Stimulated activated memory B cell treated with anti-CD40 and anti-IgM and Interleukin-4, amounts not matched to agents 10 μg/mL and 1 μg/mL and 100 μg/mL, for 72 hours (primary cell): ENCODE data around the gene SEMA3A.
A peak's percentile ranks its signal among the peaks of the same experiment; 100 is the strongest.
"Not testable (repeated sequence)": the region's sequence is repeated elsewhere in the genome, so short reads cannot be mapped to it uniquely, and the experiment has no call there.

Source experiments
- ATAC-seq: fragments of 150-1000 bp; cut with Tn5 transposase; 2 replicates; pipeline ENCODE4 v1.10.0; 2021
- H3K27ac Mint-ChIP-seq: one replicate; pipeline ENCODE4 v1.8.0; 2022; ENCODE audit warnings: mild to moderate bottlenecking, mixed read lengths
- H3K27me3 Mint-ChIP-seq: one replicate; pipeline ENCODE4 v1.8.0; 2022; ENCODE audit warnings: mixed read lengths
- H3K36me3 Mint-ChIP-seq: one replicate; pipeline ENCODE4 v1.8.0; 2022; ENCODE audit warnings: mixed read lengths
- H3K4me1 Mint-ChIP-seq: one replicate; pipeline ENCODE4 v1.8.0; 2022; ENCODE audit warnings: mixed read lengths
- H3K4me3 Mint-ChIP-seq: one replicate; pipeline ENCODE4 v1.8.0; 2022; ENCODE audit warnings: mild to moderate bottlenecking, moderate library complexity, mixed read lengths
- H3K9me3 Mint-ChIP-seq: one replicate; pipeline ENCODE4 v1.8.0; 2022; ENCODE audit warnings: mixed read lengths

The SEMA3A gene

DNA sequence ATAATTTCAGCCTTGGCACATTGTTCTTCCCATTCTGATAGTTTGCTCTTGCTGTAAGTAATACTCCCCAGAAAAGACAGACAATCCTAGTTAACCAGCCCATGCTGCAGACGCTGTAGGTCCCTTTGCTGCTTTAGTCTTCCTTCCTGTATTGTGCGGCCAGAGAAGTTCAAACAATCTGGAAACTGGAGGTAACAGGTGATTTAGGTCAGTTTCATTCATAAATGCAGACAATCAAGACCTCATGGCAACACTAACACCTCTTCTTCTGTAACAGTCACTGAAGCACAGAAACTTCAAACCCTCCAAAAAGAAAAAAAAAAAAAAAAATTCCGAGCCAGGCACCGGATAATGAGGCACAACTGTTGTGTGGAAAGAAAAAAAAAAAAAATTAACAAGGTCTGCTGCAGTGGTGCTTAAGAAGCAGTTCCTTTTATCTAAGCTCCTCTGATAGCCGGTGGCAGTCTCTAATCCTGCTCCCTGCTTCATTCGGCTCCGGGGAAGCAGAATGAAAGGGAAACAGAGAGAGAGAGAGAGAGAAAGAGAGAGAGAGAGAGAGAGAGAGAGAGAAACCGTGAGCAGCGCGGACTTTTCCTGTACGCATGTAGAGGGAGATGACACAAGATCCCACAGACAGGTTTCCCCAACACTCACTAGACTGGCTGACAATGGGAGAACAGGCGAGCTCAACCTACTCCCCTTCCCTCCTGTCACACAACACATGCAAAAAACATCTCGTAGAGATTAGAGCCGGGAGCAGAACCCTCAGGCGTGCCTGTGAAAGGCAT is at the start of gene SEMA3A:
SEMA3A (minus strand) TSS at position 306 of the 788 bp plus-strand sequence; CDS start at position 103, 203 bp downstream.
- no peaks in the 10 kb centered on the region for H3K27me3 Mint-ChIP-seq
- no peak for ATAC-seq
- peaks cover 13% of the 10 kb centered on the region for H3K4me1 Mint-ChIP-seq
- no peaks in the 10 kb centered on the region for H3K9me3 Mint-ChIP-seq
- no peak within 1 kb of the TSS for H3K27ac Mint-ChIP-seq
- no peaks in the 10 kb centered on the region for H3K36me3 Mint-ChIP-seq
- peak within 1 kb of the TSS; percentile 24 for H3K4me3 Mint-ChIP-seq

DNA sequence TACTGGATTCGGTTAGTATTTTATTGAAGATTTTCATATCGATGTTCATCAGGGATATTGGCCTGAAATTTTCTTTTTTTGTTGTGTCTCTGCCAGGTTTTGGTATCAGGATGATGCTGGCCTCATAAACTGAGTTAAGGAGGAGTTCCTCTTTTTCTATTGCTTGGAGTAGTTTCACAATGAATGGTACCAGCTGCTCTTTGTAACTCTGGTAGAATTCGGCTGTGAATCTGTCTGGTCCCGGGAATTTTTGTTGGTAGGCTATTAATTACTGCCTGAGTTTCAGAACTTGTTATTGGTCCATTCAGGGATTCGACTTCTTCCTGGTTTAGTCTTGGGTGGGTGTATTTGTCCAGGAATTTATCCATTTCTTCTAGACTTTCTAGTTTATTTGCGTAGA is 48.4 kb upstream of the SEMA3A start:
- H3K27me3 Mint-ChIP-seq, H3K4me3 Mint-ChIP-seq, H3K27ac Mint-ChIP-seq, ATAC-seq, H3K4me1 Mint-ChIP-seq, H3K36me3 Mint-ChIP-seq: not testable (repeated sequence)
- H3K9me3 Mint-ChIP-seq: peaks cover 23% of the 10 kb centered on the region

DNA sequence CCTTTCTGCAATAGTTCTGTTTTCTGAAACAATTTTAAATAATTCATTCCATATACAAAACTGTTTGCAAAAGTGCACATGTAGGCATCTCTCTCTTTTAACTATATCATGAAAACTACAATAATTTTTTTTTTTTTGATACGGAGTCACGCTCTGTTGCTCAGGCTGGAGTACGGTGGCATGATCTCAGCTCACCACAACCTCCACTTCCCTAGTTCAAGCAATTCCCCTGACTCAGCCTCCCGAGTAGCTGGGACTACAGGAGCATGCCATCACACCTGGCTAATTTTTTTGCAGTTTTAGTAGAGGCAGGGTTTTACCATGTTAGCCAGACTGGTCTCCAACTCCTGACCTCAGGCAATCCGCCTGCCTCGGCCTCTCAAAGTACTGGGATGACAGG is 44.0 kb upstream of the SEMA3A start:
- H3K36me3 Mint-ChIP-seq: no peaks in the 10 kb centered on the region
- H3K4me1 Mint-ChIP-seq: no peaks in the 10 kb centered on the region
- H3K27ac Mint-ChIP-seq: no peak overlapping the region
- no peak overlapping the region for H3K4me3 Mint-ChIP-seq
- no peaks in the 10 kb centered on the region for H3K27me3 Mint-ChIP-seq
- no peak for ATAC-seq
- peaks cover 27% of the 10 kb centered on the region for H3K9me3 Mint-ChIP-seq

DNA sequence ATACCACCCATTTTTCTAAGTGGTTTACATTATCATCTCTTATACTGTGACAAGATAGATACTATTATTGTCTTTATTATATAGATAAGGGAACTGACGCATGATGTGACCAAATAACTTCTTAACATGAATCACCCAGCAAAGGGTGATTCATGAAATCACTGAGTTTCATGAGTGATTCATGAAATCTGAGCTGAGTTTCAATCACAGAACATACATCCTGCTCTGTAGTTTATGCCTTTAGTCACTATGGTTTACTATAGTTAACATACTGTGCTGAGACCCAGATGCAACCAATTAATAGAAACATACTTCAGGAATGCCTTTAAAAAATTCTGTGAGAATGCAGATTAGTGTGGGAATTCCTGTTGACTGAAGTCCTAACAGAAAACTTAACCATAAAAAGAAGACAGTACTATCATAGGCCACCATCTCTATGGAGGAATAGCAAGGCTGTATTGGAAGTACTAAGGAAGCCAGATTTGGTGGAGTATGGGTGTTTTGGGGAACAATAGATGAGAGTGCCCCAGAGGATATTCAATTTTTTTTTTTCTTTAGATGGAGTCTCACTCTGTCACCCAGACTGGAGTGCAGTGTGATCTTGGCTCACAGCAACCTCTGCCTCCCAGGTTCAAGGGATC is 43.1 kb upstream of the SEMA3A start:
- Mint-ChIP-seq H3K27me3 (no peaks in the 10 kb centered on the region), H3K27ac (no peak overlapping the region), H3K9me3 (peaks cover 22% of the 10 kb centered on the region), H3K36me3 (no peaks in the 10 kb centered on the region), H3K4me3 (no peak overlapping the region), H3K4me1 (no peaks in the 10 kb centered on the region)
- no peak for ATAC-seq

DNA sequence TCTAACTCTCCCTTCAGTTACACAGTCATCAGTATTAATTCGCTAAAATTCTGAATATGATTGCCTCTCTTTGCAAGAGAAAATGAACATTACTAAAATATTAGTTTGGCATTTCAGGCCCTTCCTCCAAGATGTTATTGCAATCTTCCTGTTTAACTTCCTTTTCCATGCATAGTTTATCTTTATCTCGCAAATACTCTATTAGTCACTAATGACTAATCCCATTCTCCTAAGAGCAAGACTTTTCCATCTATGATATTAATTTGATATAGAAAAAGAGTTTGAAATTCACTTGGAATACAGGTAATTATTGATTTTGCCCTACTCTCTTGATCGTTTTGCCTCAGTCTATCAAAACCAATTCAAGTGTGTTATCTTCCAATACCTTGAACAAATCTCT is 41.8 kb upstream of the SEMA3A start:
- no peaks in the 10 kb centered on the region for H3K27me3 Mint-ChIP-seq
- ATAC-seq: no peak
- H3K4me1 Mint-ChIP-seq: no peaks in the 10 kb centered on the region
- no peak overlapping the region for H3K27ac Mint-ChIP-seq
- peaks cover 12% of the 10 kb centered on the region for H3K9me3 Mint-ChIP-seq
- H3K4me3 Mint-ChIP-seq: no peak overlapping the region
- H3K36me3 Mint-ChIP-seq: no peaks in the 10 kb centered on the region

DNA sequence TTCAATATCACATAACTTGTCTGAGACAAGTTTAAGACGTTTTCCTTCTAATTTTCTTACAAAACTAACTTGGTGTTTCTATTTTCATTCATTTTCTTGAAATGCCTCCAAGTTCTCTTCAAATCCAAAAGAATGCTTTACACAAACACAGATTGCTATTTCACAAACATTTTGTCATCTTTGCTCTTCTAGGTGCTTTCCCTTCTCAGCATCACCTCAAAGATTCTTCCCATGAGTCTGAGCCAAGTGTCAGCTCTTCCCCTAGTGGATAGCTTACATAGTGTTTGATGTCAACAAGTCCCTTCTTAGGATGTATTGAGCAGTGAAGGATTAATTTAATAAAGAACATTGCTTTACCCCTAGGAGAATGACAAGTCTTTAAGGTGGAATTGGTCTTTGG is 38.1 kb upstream of the SEMA3A start:
- no peak for ATAC-seq
- no peak overlapping the region for H3K27ac Mint-ChIP-seq
- H3K4me3 Mint-ChIP-seq: no peak overlapping the region
- no peaks in the 10 kb centered on the region for H3K27me3 Mint-ChIP-seq
- peaks cover 11% of the 10 kb centered on the region for H3K9me3 Mint-ChIP-seq
- no peaks in the 10 kb centered on the region for H3K36me3 Mint-ChIP-seq
- H3K4me1 Mint-ChIP-seq: no peaks in the 10 kb centered on the region

DNA sequence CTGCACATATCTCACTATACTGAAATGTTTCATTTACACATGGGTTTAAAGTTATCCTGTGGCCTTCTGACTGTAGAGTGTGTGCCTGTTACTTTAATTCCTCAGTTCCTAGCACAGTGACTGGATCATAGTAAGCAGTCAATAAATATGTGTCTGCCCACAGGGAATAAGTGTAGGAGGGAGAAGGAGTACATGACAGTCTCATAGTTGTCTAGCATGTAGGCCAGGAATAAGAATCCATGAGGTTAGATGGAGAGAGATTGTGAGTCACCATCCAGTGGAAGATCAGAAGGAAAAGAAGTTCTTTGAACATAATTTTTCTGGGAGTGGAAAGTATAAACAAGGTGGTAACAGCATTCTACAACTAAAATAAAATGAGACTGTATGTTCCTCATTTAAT is 36.6 kb upstream of the SEMA3A start:
- Mint-ChIP-seq H3K27me3 (no peaks in the 10 kb centered on the region), H3K36me3 (no peaks in the 10 kb centered on the region), H3K4me3 (no peak overlapping the region), H3K9me3 (peaks cover 13% of the 10 kb centered on the region), H3K4me1 (no peaks in the 10 kb centered on the region), H3K27ac (no peak overlapping the region)
- ATAC-seq: no peak

DNA sequence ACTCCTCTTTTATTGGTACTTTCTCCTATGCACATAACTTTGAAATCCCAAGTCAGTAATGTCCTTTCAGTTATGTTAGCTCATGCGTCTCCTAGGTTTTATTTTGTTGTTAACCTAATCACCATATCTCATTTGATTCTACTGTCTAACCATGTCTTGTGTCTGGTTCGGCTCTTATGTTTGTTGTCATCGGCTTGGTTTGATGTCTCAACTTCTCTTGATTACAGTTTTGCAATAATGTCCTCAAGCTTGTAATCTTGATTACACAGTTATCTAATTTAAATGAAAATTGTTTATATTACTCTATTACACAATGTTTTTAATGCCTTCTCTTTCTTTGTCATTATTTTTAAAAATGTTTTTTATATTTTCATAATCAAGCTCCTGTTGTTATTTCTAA is 35.9 kb upstream of the SEMA3A start:
- no peaks in the 10 kb centered on the region for H3K4me1 Mint-ChIP-seq
- no peaks in the 10 kb centered on the region for H3K36me3 Mint-ChIP-seq
- H3K4me3 Mint-ChIP-seq: no peak overlapping the region
- no peak overlapping the region for H3K27ac Mint-ChIP-seq
- ATAC-seq: no peak
- peaks cover 13% of the 10 kb centered on the region for H3K9me3 Mint-ChIP-seq
- H3K27me3 Mint-ChIP-seq: no peaks in the 10 kb centered on the region

DNA sequence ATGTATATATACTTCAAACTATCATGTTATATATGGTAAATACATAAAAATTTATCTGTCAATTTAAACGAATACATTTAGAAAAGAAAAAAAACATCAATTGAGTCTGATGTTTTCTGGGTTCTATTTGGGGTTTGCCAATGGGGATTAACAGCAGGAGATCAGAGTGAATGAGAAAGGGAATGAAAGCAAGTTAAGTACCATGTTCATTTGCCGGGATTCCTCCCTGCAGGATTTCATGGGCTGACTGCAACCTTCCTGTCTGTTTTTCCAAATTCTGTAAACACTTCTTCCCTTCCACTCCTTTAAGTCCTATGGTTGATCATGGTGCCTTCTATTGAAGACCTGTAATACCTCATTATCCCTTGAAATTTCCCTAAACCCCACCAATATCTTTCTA is 33.9 kb upstream of the SEMA3A start:
- Mint-ChIP-seq H3K36me3 (no peaks in the 10 kb centered on the region), H3K27ac (no peak overlapping the region), H3K27me3 (no peaks in the 10 kb centered on the region)

DNA sequence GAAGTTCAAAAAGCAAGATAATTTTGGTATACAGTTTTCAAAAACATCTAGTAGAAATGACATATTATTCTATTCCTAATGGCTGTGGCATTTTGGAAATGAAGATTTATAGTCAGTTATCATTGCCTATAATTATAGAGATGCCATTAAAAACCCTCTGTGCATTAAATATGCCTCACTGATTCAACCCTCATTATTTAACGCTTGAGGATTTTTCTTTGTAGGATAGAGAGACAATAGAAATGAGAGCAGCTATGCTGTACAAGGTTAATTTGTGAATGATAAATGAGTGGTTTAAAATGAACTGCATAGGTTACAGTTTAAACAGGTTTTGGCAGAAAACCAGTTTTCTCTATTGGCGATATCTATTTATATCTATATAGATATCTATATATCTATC is 32.2 kb upstream of the SEMA3A start:
- no peaks in the 10 kb centered on the region for H3K36me3 Mint-ChIP-seq
- no peak overlapping the region for H3K4me3 Mint-ChIP-seq
- H3K9me3 Mint-ChIP-seq: peaks cover 9% of the 10 kb centered on the region
- no peak overlapping the region for H3K27ac Mint-ChIP-seq
- ATAC-seq: no peak
- H3K27me3 Mint-ChIP-seq: no peaks in the 10 kb centered on the region
- H3K4me1 Mint-ChIP-seq: no peaks in the 10 kb centered on the region

More for the DNA sequence above, 33.9 kb upstream of the SEMA3A start:
- H3K4me1 Mint-ChIP-seq: no peaks in the 10 kb centered on the region
- H3K9me3 Mint-ChIP-seq: peaks cover 9% of the 10 kb centered on the region
- H3K4me3 Mint-ChIP-seq: no peak overlapping the region
- no peak for ATAC-seq

DNA sequence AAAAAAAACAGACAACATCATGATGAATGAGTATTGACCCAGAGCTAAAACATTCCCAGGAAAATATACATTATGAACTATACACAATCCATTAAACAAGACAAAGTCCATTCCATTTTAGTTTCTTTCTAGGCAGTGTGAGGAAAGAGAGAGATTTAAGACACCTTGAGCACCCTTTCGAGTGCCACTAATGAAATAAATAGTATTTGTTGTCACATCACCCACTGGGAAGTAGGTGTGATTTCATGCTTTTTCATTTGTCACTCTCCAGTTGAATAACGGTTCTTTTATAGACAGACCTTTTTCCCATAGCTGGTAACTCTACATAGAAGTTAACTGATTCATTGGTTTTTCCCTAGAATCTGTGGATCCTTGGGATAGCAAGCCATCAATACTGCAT is 29.9 kb upstream of the SEMA3A start:
- ATAC-seq: no peak
- H3K4me3 Mint-ChIP-seq: no peak overlapping the region
- no peak overlapping the region for H3K27ac Mint-ChIP-seq
- H3K36me3 Mint-ChIP-seq: no peaks in the 10 kb centered on the region
- H3K27me3 Mint-ChIP-seq: no peaks in the 10 kb centered on the region
- peaks cover 5% of the 10 kb centered on the region for H3K9me3 Mint-ChIP-seq
- no peaks in the 10 kb centered on the region for H3K4me1 Mint-ChIP-seq

DNA sequence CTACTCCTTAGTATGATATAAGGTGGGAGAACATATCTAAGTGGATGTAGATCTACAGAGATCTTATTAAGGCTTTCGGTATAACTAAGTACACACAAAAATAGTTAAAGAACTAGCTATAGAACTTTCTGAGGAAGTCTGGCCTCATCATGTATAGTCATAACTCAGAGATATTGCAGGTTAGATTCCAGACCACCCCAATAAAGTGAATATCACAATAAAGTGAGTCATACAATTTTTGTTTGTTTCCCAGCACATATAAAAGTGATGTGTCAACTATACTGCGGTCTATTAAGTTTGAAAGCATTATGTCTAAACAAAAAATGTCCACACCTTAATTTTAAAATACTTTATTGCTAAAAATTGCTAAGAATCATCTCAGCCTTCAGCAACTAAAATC is 24.7 kb upstream of the SEMA3A start:
- H3K27me3 Mint-ChIP-seq: no peaks in the 10 kb centered on the region
- no peak for ATAC-seq
- H3K4me1 Mint-ChIP-seq: no peaks in the 10 kb centered on the region
- H3K4me3 Mint-ChIP-seq: no peak overlapping the region
- H3K9me3 Mint-ChIP-seq: no peaks in the 10 kb centered on the region
- H3K27ac Mint-ChIP-seq: no peak overlapping the region
- H3K36me3 Mint-ChIP-seq: no peaks in the 10 kb centered on the region

DNA sequence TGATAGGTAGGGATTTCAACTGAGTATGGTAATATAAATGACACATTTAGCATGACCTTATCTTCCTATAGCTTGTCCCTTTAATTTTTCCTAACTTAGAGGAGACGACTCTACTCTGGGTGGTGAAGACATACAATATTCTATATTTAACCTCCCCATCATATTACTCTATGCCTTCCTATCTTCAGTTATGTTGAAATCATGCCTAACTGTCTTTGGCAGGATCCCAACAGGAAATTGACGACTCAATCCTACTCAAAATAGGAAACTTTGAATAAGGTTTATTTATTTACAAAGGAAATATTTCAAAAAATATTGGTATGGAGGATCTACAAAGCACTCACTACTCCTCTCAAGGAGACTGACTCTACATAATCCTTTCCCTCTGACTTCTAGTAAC is 24.1 kb upstream of the SEMA3A start:
- Mint-ChIP-seq H3K36me3 (no peaks in the 10 kb centered on the region), H3K27ac (no peak overlapping the region), H3K27me3 (no peaks in the 10 kb centered on the region), H3K4me3 (no peak overlapping the region), H3K4me1 (no peaks in the 10 kb centered on the region), H3K9me3 (no peaks in the 10 kb centered on the region)
- ATAC-seq: no peak

DNA sequence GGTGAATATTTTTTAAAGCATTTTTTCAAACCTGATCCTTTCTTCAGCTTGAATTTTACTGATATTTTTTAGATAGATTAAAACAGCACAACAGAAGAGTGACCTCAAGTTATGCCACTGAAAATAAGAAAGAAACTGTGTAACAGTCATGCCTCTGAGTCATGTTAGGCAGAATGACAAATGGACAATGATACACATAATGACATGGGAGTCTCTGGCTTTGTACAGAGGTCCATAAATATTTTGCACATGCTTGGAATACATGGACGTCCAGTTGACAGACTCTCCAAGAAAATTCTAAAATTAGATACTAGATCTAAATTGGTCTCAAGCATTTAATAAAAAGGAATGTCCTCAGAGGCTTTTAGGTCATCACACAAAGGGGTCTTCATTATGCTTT is 21.9 kb upstream of the SEMA3A start:
- H3K36me3 Mint-ChIP-seq: no peaks in the 10 kb centered on the region
- no peaks in the 10 kb centered on the region for H3K4me1 Mint-ChIP-seq
- H3K4me3 Mint-ChIP-seq: no peak overlapping the region
- no peak for ATAC-seq
- H3K9me3 Mint-ChIP-seq: no peaks in the 10 kb centered on the region
- no peaks in the 10 kb centered on the region for H3K27me3 Mint-ChIP-seq
- no peak overlapping the region for H3K27ac Mint-ChIP-seq

DNA sequence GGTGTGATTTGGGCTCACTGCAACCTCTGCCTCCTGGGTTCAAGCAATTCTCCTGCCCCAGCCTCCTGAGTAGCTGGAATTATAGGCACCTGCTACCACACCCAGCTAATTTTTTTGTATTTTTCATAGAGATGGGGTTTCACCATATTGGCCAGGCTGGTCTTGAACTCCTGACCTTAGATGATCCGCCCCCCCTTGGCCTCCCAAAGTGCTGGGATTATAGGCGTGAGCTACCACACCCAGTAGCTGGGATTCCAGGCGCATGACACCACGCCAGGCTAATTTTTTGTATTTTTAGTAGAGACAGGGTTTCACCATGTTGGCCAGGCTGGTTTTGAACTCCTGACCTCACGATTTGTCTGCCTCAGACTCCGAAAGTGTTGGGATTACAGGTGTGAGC is 20.2 kb upstream of the SEMA3A start:
- not testable (repeated sequence) for H3K9me3 Mint-ChIP-seq, H3K4me3 Mint-ChIP-seq, H3K36me3 Mint-ChIP-seq, ATAC-seq, H3K27me3 Mint-ChIP-seq, H3K4me1 Mint-ChIP-seq, H3K27ac Mint-ChIP-seq

DNA sequence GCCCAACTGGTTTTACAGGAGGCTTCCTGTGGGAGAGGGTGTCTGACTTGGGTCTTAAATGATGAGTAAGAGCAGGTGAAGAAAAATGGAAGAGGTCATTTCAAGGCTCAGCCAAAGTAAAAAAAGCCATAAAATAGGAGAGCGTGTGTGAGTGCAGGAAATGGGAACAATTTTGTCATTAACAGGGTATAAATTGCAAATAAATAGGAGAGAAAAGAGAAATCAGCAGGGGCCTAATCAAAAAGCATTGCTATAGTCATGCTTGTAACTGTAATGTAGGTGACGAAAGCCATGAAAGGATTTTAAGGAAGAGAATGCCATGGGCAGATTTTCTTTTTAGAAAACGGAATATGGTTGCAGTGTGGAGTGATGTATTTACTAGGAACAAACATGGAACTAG is 15.7 kb upstream of the SEMA3A start:
- no peaks in the 10 kb centered on the region for H3K9me3 Mint-ChIP-seq
- no peak for ATAC-seq
- no peak overlapping the region for H3K4me3 Mint-ChIP-seq
- no peaks in the 10 kb centered on the region for H3K27me3 Mint-ChIP-seq
- H3K27ac Mint-ChIP-seq: no peak overlapping the region
- no peaks in the 10 kb centered on the region for H3K36me3 Mint-ChIP-seq
- H3K4me1 Mint-ChIP-seq: no peaks in the 10 kb centered on the region
